Astrocyte of the cerebellum (primary cell): ENCODE data around the gene MCEMP1.

Experiments used
- DNase-seq: peaks from one replicate; pipeline ENCODE4 v3.0.0-alpha.2; 2011; ENCODE audit warnings: low read depth
- H3K4me3 ChIP-seq: 2 replicates; pipeline ENCODE4 v1.5.1; 2011; ENCODE audit warnings: mild to moderate bottlenecking, low read depth, low read length, moderate library complexity
- in situ Hi-C: cut with HindIII; loops from 2 replicates; pipeline ENCODE4 v1.10.0; 2017; ENCODE audit warnings: low sequenced_read_pairs
- TF ChIP-seq, protein P1 (sequence below): IDR thresholded peaks from 2 replicates; pipeline ENCODE4 v1.5.1; 2012; ENCODE audit warnings: low read length, low read depth, moderate library complexity, mild to moderate bottlenecking; ENCODE audit errors: missing control alignments

MCEMP1 gene

GRCh38 chr19:7699417-7700401 is 22.8 kb downstream of the MCEMP1 start:
- in situ Hi-C loops = no loop called here
- TF ChIP-seq, protein P1, sequence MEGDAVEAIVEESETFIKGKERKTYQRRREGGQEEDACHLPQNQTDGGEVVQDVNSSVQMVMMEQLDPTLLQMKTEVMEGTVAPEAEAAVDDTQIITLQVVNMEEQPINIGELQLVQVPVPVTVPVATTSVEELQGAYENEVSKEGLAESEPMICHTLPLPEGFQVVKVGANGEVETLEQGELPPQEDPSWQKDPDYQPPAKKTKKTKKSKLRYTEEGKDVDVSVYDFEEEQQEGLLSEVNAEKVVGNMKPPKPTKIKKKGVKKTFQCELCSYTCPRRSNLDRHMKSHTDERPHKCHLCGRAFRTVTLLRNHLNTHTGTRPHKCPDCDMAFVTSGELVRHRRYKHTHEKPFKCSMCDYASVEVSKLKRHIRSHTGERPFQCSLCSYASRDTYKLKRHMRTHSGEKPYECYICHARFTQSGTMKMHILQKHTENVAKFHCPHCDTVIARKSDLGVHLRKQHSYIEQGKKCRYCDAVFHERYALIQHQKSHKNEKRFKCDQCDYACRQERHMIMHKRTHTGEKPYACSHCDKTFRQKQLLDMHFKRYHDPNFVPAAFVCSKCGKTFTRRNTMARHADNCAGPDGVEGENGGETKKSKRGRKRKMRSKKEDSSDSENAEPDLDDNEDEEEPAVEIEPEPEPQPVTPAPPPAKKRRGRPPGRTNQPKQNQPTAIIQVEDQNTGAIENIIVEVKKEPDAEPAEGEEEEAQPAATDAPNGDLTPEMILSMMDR = no peak
- H3K4me3 ChIP-seq = no peak overlapping the region
- DNase-seq = no peak

GRCh38 chr19:7701049-7701653 is 24.3 kb downstream of the MCEMP1 start:
- in situ Hi-C loops = no loop called here
- H3K4me3 ChIP-seq = no peak overlapping the region
- TF ChIP-seq, protein P1 = no peak
- DNase-seq = no peak

- no peak within 1 kb of the TSS for H3K4me3 ChIP-seq
- TF ChIP-seq, protein P1 = no peak
- in situ Hi-C loops = no loop called here
- no peak for DNase-seq
Measured at GRCh38 chr19:7701654-7702457, 25.0 kb downstream of the MCEMP1 start, which contains the start of gene FCER2. TSS of gene FCER2 (minus strand) at chr19:7702131. CDS start at chr19:7699760, 2,371 bp downstream.

DNA sequence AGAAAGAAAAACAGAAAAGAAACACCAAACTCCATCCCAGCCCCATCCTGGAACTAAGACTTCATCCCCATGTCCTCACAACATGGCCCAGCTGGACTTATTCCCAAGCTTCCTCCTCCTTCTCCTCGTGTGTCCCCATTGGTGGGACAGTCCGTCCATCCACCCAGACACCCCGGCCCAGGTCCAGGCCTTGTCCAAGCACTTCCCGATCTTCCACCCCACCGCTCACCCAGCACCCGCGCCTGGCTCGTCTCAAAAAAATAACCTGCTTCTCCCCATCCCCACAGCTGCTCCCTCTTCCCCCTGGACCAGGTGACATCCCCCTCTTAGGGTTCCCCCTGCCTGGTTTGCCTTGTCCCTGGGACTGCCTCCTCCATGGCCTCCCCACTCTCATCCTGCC is 26.4 kb downstream of the MCEMP1 start:
- in situ Hi-C loops = no loop called here
- DNase-seq = no peak
- H3K4me3 ChIP-seq = no peak overlapping the region
- TF ChIP-seq, protein P1 = no peak

DNA sequence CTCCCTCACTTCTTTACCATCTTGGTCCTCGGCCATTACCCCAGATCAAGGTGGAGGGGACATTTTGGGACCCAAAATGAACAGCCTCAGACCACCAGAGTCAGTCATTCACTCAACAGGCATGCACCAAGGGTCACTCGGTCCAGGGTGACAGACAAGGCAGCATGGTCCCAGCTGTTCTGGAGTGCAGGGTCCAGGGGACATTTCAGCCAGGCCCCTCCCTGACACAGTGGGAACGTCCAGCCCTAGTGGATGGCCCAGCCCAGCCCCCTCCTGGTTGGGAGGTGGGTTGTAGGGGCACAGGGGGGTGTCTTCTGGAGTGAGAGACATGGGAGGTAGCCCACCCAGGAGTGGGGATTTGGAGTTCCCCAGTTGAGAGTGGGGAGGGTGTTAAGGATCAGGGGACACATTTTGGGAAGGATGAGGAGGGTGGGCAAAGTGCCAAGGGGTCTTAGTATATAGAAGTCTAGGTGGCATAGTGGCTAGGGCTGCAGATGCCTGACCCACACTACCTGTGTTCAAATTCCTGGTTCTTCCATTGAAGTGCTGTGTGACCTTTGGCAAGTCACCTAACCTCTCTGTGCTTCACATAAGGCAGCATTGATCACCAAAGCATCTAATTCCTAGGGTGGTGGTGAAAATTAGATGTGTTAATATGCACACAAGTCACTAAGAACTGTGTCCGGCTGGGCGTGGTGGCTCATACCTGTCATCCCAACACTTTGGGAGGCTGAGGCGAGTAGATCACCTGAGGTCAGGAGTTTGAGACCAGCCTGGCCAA is 27.6 kb downstream of the MCEMP1 start:
- H3K4me3 ChIP-seq = no peak overlapping the region
- no peak for DNase-seq
- TF ChIP-seq, protein P1 = no peak
- in situ Hi-C loops = no loop called here
